Breast epithelium (tissue), 4 donors: ENCODE data around the gene PSMB2. TPM values are rescaled to one million over a fixed set of nuclear protein-coding genes. Genes with fewer than 3 reads are reported as not detected.

ENCODE experiments used
- DNase-seq, 2 donors: peaks; one replicate each; pipeline ENCODE4 v3.0.0-alpha.2; 2019; ENCODE audit warnings: low spot score in 2 of 2
- H3K27ac ChIP-seq, 2 donors: fragments of 200-600 bp; sonication (generic) in 1 of 2; one replicate each; pipeline ENCODE4 v1.5.1; 2016 to 2019; ENCODE audit warnings: mild to moderate bottlenecking in 1 of 2
- H3K27me3 ChIP-seq, 2 donors: fragments of 200-600 bp; sonication (generic) in 1 of 2; one replicate each; pipeline versions ENCODE4 v1.5.1 to v1.6.0; 2017 to 2019; ENCODE audit warnings: control low read depth in 1 of 2, mild to moderate bottlenecking in 1 of 2
- H3K36me3 ChIP-seq: fragments of 200-600 bp; one replicate; pipeline ENCODE4 v1.5.1; 2019
- H3K4me1 ChIP-seq, 2 donors: fragments of 200-600 bp; sonication (generic); one replicate each; pipeline ENCODE4 v1.5.1; 2016 to 2019; ENCODE audit warnings: control low read depth in 1 of 2
- H3K4me3 ChIP-seq, 3 donors: fragments of 200-600 bp; sonication (generic); 1 replicate in 2 of 3; 2 replicates in 1 of 3; pipeline ENCODE4 v1.5.1; 2016 to 2019; ENCODE audit warnings: mild to moderate bottlenecking in 3 of 3, moderate library complexity in 2 of 3
- H3K9me3 ChIP-seq, 2 donors: fragments of 200-600 bp; sonication (generic) in 1 of 2; one replicate each; pipeline ENCODE4 v1.5.1; 2016 to 2019; ENCODE audit warnings: control low read depth in 1 of 2
- CTCF ChIP-seq, 3 donors: fragments of 450-650 bp; IDR thresholded peaks; one replicate each; pipeline ENCODE4 v1.5.1; 2016 to 2017; ENCODE audit warnings: antibody characterized with exemption in 3 of 3, mild to moderate bottlenecking in 3 of 3, moderate library complexity in 3 of 3
- POLR2A ChIP-seq: fragments of 450-650 bp; IDR thresholded peaks from one replicate; pipeline ENCODE4 v1.6.1; 2016; ENCODE audit warnings: antibody characterized with exemption, mild to moderate bottlenecking, moderate library complexity
- POLR2AphosphoS5 ChIP-seq, 3 donors: sonication (generic); formaldehyde crosslinking; IDR thresholded peaks; one replicate each; pipeline ENCODE4 v1.6.1; 2017; ENCODE audit warnings: antibody characterized with exemption in 3 of 3
- intact Hi-C: fragments of 100-400 bp; cut with DNase I; formaldehyde crosslinking; loops from one replicate; pipeline ENCODE4 v1.15.1; 2023; ENCODE audit warnings: low total_unique reads
- total RNA-seq, 3 donors: library from RNA; depleted of rRNA; stranded (reverse); fragments of >200 nt; gene quantifications; one replicate each; pipeline ENCODE4 v1.1.0, GENCODE V29; 2016

Gene PSMB2
- total RNA-seq, 3 donors from 2014 or later = 26.7 to 31.8 (median 31.5) TPM

DNA sequence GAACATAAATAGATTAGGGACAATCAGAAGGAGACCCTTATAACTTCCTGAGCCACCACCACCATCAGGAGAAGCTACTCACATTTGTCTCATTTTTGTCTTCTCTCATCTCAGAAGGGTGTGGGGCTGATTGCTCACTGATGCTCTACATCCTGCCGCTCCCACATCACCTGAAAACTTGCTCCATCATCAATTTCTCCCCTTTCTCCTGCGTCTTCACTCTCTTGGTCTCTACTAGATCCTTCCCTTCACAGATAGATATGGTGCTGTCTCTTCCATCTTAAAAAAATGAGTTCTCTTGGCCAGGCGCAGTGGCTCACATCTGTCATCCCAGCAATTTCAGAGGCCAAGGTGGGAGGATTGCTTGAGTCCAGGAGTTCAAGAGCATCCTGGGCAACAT, 38.9 kb upstream of the PSMB2 start:
- no peaks in the 10 kb centered on the region for H3K36me3 ChIP-seq
- no peaks in the 10 kb centered on the region for H3K4me1 ChIP-seq
- H3K27me3 ChIP-seq = no peaks in the 10 kb centered on the region
- intact Hi-C loops = no loop called here
- no peak for DNase-seq
- no peak overlapping the region for H3K4me3 ChIP-seq
- TF ChIP-seq POLR2A = no peak
- no peak for TF ChIP-seq CTCF (IDR thresholded peaks at IDR 0.05)
- no peak for TF ChIP-seq POLR2AphosphoS5 (IDR thresholded peaks at IDR 0.05)
- no peaks in the 10 kb centered on the region for H3K9me3 ChIP-seq
- no peak overlapping the region for H3K27ac ChIP-seq

- intact Hi-C loops = no loop called here
- Histone ChIP-seq H3K27ac (no peak overlapping the region), H3K4me1 (no peaks in the 10 kb centered on the region), H3K27me3 (peaks cover 0 to 7% of the 10 kb centered on the region in 2 donors), H3K36me3 (no peaks in the 10 kb centered on the region), H3K4me3 (no peak overlapping the region), H3K9me3 (no peaks in the 10 kb centered on the region)
- TF ChIP-seq POLR2A = no peak
- TF ChIP-seq POLR2AphosphoS5 (IDR thresholded peaks at IDR 0.05) = no peak
- TF ChIP-seq CTCF (IDR thresholded peaks at IDR 0.05) = no peak
- DNase-seq = no peak
Measured at GRCh38 chr1:35675773-35676172, 34.4 kb upstream of the PSMB2 start.

DNA sequence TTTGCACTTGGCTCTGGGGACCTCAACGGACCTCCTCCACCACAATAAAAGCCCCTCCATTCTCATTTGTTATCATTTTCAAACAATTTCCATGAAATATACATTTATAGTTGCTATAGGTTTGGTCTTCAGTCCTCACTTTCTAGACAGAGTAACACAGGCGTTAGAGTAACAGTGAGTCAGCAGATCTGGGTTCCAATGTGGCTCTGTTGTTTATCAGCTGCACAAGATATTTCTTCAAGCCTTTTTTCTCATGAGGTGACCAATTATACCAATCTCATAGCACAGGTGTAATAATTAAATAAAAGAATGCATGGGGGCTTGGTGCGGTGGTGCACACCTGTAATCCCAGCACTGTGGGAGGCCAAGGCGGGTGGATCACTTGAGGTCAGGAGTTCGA, 32.8 kb upstream of the PSMB2 start:
- no peak for DNase-seq
- no peaks in the 10 kb centered on the region for H3K4me1 ChIP-seq
- H3K27ac ChIP-seq = no peak overlapping the region
- TF ChIP-seq POLR2A = no peak
- H3K36me3 ChIP-seq = no peaks in the 10 kb centered on the region
- no peaks in the 10 kb centered on the region for H3K9me3 ChIP-seq
- H3K4me3 ChIP-seq = no peak overlapping the region
- H3K27me3 ChIP-seq = peaks cover 0 to 7% of the 10 kb centered on the region in 2 donors
- intact Hi-C loops = no loop called here

DNA sequence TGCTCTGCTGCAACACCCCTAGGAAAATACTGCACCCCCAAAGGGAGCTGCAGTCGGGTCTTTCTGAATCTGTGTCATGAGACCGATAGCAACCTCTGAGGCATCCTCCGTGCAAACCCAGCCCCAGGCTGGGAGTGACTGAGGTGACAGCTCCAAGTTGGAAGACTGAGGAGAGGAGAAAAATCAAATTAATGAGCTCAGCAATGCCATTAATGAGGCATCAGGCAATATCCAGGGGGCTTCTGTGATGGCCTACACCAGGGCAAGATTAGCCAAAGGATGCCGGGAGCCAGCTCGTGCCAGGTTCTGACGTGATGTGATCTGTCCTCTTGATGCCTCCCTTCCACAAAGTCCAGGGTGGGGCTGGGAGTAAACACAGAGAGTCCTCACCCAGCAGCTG, 30.8 kb upstream of the PSMB2 start:
- TF ChIP-seq CTCF (IDR thresholded peaks at IDR 0.05) = no peak
- TF ChIP-seq POLR2AphosphoS5 (IDR thresholded peaks at IDR 0.05) = no peak
- TF ChIP-seq POLR2A = no peak
- Histone ChIP-seq H3K4me1 (no peaks in the 10 kb centered on the region), H3K27ac (no peak overlapping the region), H3K4me3 (no peak overlapping the region), H3K36me3 (no peaks in the 10 kb centered on the region), H3K9me3 (no peaks in the 10 kb centered on the region), H3K27me3 (peaks cover 0 to 7% of the 10 kb centered on the region in 2 donors)
- intact Hi-C loops = no loop called here
- no peak for DNase-seq

- Histone ChIP-seq H3K27me3 (peaks cover 0 to 16% of the 10 kb centered on the region in 2 donors), H3K4me3 (no peak overlapping the region), H3K36me3 (no peaks in the 10 kb centered on the region), H3K9me3 (no peaks in the 10 kb centered on the region), H3K4me1 (no peaks in the 10 kb centered on the region), H3K27ac (no peak overlapping the region)
- intact Hi-C loops = no loop called here
- TF ChIP-seq POLR2AphosphoS5 (IDR thresholded peaks at IDR 0.05) (no peak), CTCF (IDR thresholded peaks at IDR 0.05) (no peak), POLR2A (no peak)
- no peak for DNase-seq
Measured at GRCh38 chr1:35668506-35668905, 27.2 kb upstream of the PSMB2 start.

- H3K4me1 ChIP-seq = no peaks in the 10 kb centered on the region
- TF ChIP-seq POLR2A (no peak), POLR2AphosphoS5 (IDR thresholded peaks at IDR 0.05) (no peak), CTCF (IDR thresholded peaks at IDR 0.05) (no peak)
- no peak overlapping the region for H3K4me3 ChIP-seq
- DNase-seq = no peak
- no peaks in the 10 kb centered on the region for H3K36me3 ChIP-seq
- peaks cover 0 to 9% of the 10 kb centered on the region in 2 donors for H3K27me3 ChIP-seq
- H3K27ac ChIP-seq = no peak overlapping the region
- H3K9me3 ChIP-seq = no peaks in the 10 kb centered on the region
- intact Hi-C loops = no loop called here
Measured at GRCh38 chr1:35666916-35667315, 25.6 kb upstream of the PSMB2 start.
